ENCODE measurements around the gene RNF130. TPM values are rescaled to one million over a fixed set of nuclear protein-coding genes. Genes with fewer than 3 reads are reported as not detected.

RNF130 gene
- total and polyA plus RNA-seq, 2 donors from 2014 or later: 73.9 to 88.1 TPM

DNA sequence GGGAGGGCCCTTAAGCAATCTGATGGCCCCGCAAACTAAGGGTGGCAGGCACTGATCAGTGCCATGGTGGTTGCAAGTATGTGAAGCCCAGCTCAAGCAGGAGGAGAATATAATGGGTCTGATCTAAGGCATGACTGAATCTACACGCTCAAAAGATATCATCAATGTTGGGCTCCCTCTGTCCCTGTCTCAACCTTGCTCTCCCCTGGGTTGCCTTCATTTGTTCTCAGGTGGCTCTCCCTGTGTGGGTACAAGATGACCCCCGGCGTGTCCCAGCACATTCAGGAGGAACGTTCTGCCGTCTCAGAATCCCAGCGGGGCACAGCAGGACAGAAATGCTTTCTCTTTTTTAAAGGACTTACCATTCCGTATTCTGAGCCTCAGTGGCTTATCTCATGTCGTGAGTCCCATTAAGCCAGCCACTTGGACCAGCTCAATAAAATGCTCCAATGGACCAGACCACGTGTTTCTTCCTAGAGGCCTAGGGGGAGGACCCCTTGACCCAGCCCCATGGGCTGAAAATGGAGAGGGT lies 12.0 kb upstream of the RNF130 start:
- intact Hi-C loops (cut with DNase I): no loop called here
- no peaks in the 10 kb centered on the region for H3K36me3 ChIP-seq (ENCODE audit: control insufficient read depth in 2 of 3, insufficient read depth in 3 of 3, low read length in 3 of 3)
- H3K27me3 ChIP-seq (ENCODE audit: control insufficient read depth, insufficient read depth, low read length): no peaks in the 10 kb centered on the region
- peaks cover 0 to 2% (median 0%) of the 10 kb centered on the region in 3 donors for H3K4me1 ChIP-seq (ENCODE audit: control insufficient read depth in 2 of 3, insufficient read depth in 2 of 3, low read depth in 1 of 3, low read length in 3 of 3)
- DNase-seq: no peak
- H3K9ac ChIP-seq (ENCODE audit: low read length in 3 of 3): no peak overlapping the region
- FAIRE-seq: no peak
- no peak overlapping the region for H3K27ac ChIP-seq (ENCODE audit: low read depth in 2 of 2, low read length in 2 of 2)
- no peaks in the 10 kb centered on the region for H3K9me3 ChIP-seq (ENCODE audit: control insufficient read depth in 2 of 3, insufficient read depth in 1 of 3, low read length in 3 of 3)
- TF ChIP-seq CTCF (IDR thresholded peaks at IDR 0.05; ENCODE audit: borderline replicate concordance, extremely low read depth, insufficient read depth): no peak
- no peak overlapping the region for H3K4me3 ChIP-seq (ENCODE audit: low read length in 3 of 3)

DNA sequence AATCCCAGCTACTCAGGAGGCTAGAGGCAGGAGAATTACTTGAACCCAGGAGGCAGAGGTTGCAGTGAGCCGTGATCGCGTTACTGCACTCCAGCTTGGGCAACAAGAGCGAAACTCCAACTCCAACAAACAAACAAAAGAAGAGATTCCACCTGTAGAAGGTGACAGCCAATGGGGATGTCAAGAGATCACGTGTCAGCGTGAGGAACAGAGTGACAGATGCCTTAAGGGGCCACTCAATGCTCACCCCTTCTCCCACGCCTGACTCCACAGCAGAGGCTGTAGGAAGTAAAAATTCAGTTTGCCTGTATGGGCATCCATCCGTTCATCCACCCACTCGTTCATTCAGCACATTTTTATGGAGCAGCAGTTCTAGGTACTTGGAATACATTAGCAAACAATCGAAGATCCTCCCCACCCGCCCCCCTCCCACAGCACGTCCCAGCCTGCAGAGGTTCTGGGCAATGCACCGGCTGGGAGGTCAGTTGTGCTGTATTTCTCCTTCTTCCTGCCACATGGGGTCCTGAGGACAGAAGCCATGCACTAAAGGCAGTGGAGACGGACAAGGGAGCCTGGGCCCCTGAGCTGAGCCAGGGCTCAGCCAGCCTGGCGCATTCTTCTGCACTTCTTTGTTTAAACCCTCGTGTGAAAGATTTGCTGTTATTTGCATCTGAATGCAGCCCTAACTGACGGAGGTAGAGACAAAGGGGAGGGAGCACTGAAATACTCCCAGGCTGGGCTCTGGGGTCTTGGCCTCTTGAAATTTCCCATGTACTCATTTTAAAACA lies 11.3 kb upstream of the RNF130 start:
- Histone ChIP-seq H3K27ac (ENCODE audit: low read depth in 2 of 2, low read length in 2 of 2) (no peak overlapping the region), H3K9ac (ENCODE audit: low read length in 3 of 3) (no peak overlapping the region), H3K27me3 (ENCODE audit: control insufficient read depth, insufficient read depth, low read length) (no peaks in the 10 kb centered on the region), H3K9me3 (ENCODE audit: control insufficient read depth in 2 of 3, insufficient read depth in 1 of 3, low read length in 3 of 3) (no peaks in the 10 kb centered on the region), H3K4me1 (ENCODE audit: control insufficient read depth in 2 of 3, insufficient read depth in 2 of 3, low read depth in 1 of 3, low read length in 3 of 3) (peaks cover 0 to 2% (median 0%) of the 10 kb centered on the region in 3 donors), H3K4me3 (ENCODE audit: low read length in 3 of 3) (no peak overlapping the region), H3K36me3 (ENCODE audit: control insufficient read depth in 2 of 3, insufficient read depth in 3 of 3, low read length in 3 of 3) (no peaks in the 10 kb centered on the region)
- TF ChIP-seq CTCF (IDR thresholded peaks at IDR 0.05; ENCODE audit: borderline replicate concordance, extremely low read depth, insufficient read depth): no peak
- FAIRE-seq: no peak
- peak in 1 of 5 donors; percentile 23 for DNase-seq
- intact Hi-C loops (cut with DNase I): no loop called here

DNA sequence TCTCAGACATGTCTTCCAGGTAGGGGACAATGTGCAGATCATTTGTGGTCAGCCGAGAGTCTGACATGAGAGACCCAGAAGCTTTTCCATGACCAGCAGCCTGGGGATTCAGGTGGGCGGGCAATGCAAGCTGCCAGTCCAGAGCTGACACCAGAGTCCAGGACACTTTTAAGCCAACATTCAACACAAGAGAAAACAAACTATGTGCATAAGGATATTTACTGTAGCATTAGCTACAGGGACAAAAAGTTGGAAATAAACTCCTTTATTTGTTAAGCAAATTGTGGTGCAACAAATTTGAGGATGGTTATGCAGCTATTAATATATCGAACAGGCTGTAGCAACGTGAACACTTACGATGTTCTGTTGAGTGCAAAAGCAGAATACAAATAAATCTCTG lies 9.9 kb upstream of the RNF130 start:
- Histone ChIP-seq H3K9me3 (ENCODE audit: control insufficient read depth in 2 of 3, insufficient read depth in 1 of 3, low read length in 3 of 3) (no peaks in the 10 kb centered on the region), H3K27ac (ENCODE audit: low read depth in 2 of 2, low read length in 2 of 2) (no peak overlapping the region), H3K4me1 (ENCODE audit: control insufficient read depth in 2 of 3, insufficient read depth in 2 of 3, low read depth in 1 of 3, low read length in 3 of 3) (peaks cover 0 to 2% (median 0%) of the 10 kb centered on the region in 3 donors), H3K4me3 (ENCODE audit: low read length in 3 of 3) (no peak overlapping the region), H3K27me3 (ENCODE audit: control insufficient read depth, insufficient read depth, low read length) (no peaks in the 10 kb centered on the region), H3K9ac (ENCODE audit: low read length in 3 of 3) (no peak overlapping the region), H3K36me3 (ENCODE audit: control insufficient read depth in 2 of 3, insufficient read depth in 3 of 3, low read length in 3 of 3) (no peaks in the 10 kb centered on the region)
- intact Hi-C loops (cut with DNase I): no loop called here
- no peak for DNase-seq
- FAIRE-seq: no peak
- TF ChIP-seq CTCF (IDR thresholded peaks at IDR 0.05; ENCODE audit: borderline replicate concordance, extremely low read depth, insufficient read depth): no peak
